Activated CD4-positive, alpha-beta T cell treated with anti-CD3 and anti-CD28 coated beads, Interleukin-2, amount 50 U/mL, for 24 hours (primary cell): ENCODE data around the gene ATOH8.

Experiments used
- DNase-seq, 2 donors: peaks; one replicate each; pipeline ENCODE4 v3.0.0-alpha.2; 2020; ENCODE audit warnings: low read depth in 1 of 2, low spot score in 1 of 2

The ATOH8 gene

GRCh38 chr2:85785871-85786270 lies 32.1 kb downstream of the ATOH8 start:
- no peak for DNase-seq

GRCh38 chr2:85786444-85786843 lies 32.7 kb downstream of the ATOH8 start:
- DNase-seq, result no peak

GRCh38 chr2:85786865-85787264 lies 33.1 kb downstream of the ATOH8 start:
- no peak for DNase-seq

GRCh38 chr2:85787282-85787980 lies 33.6 kb downstream of the ATOH8 start:
- no peak for DNase-seq

GRCh38 chr2:85787981-85788340 lies 34.2 kb downstream of the ATOH8 start:
- DNase-seq, result no peak

- DNase-seq, result no peak
Measured at GRCh38 chr2:85788603-85789002, 34.8 kb downstream of the ATOH8 start.

GRCh38 chr2:85789271-85789670 lies 35.5 kb downstream of the ATOH8 start:
- DNase-seq, result no peak

- DNase-seq, result no peak
Measured at GRCh38 chr2:85790032-85790431, 36.2 kb downstream of the ATOH8 start.

GRCh38 chr2:85790499-85791188 lies 36.9 kb downstream of the ATOH8 start:
- no peak for DNase-seq

- no peak for DNase-seq
Measured at GRCh38 chr2:85791704-85792565, 38.1 kb downstream of the ATOH8 start.

GRCh38 chr2:85792783-85793441 lies 39.1 kb downstream of the ATOH8 start:
- no peak for DNase-seq

- no peak for DNase-seq
Measured at GRCh38 chr2:85793584-85793983, 39.8 kb downstream of the ATOH8 start.

GRCh38 chr2:85794038-85794441 lies 40.2 kb downstream of the ATOH8 start:
- no peak for DNase-seq

- no peak for DNase-seq
Measured at GRCh38 chr2:85794491-85795121, 40.8 kb downstream of the ATOH8 start.

GRCh38 chr2:85795331-85796045 lies 41.7 kb downstream of the ATOH8 start:
- no peak for DNase-seq

GRCh38 chr2:85796046-85796340 lies 42.2 kb downstream of the ATOH8 start:
- DNase-seq, result no peak

GRCh38 chr2:85796341-85797262 lies 42.8 kb downstream of the ATOH8 start:
- DNase-seq, result no peak

GRCh38 chr2:85797263-85797660 lies 43.5 kb downstream of the ATOH8 start:
- DNase-seq, result no peak

- no peak for DNase-seq
Measured at GRCh38 chr2:85797921-85798320, 44.1 kb downstream of the ATOH8 start.
